Measurements from ENCODE around the gene RNF148. TPM values are rescaled to one million over a fixed set of nuclear protein-coding genes. Genes with fewer than 3 reads are reported as not detected.
A peak's percentile ranks its signal among the peaks of the same experiment; 100 is the strongest.

The RNF148 gene
- total and polyA plus RNA-seq, 2 donors from 2014 or later, result 0.41 to 2.2 TPM

DNA sequence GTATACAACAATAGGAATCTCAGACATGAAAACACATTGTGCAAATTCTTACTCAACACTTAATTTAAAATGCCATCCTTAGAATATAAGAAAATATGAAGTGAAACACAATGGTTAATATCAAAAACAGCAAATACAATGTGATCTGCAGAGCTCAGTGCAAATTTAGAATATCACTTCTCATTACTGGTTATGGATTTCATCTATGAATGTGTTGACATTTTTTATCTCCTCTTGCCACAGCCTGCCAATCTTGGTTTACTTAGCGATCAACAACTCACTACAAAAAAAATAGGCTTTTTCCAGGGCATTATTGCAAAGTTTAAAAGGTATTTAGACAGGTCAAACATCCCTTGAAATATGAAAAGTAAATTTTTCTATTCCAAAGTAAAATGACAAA lies 25.0 kb upstream of the RNF148 start:
- Histone ChIP-seq H3K4me3 (ENCODE audit: low read length in 3 of 3) (no peak overlapping the region), H3K4me1 (ENCODE audit: control insufficient read depth in 2 of 3, insufficient read depth in 2 of 3, low read depth in 1 of 3, low read length in 3 of 3) (peaks cover 0 to 13% (median 2%) of the 10 kb centered on the region in 3 donors), H3K9me3 (ENCODE audit: control insufficient read depth in 2 of 3, insufficient read depth in 1 of 3, low read length in 3 of 3) (no peaks in the 10 kb centered on the region), H3K27me3 (ENCODE audit: control insufficient read depth, insufficient read depth, low read length) (no peaks in the 10 kb centered on the region), H3K9ac (ENCODE audit: low read length in 3 of 3) (no peak overlapping the region), H3K27ac (ENCODE audit: low read depth in 2 of 2, low read length in 2 of 2) (no peak overlapping the region), H3K36me3 (ENCODE audit: control insufficient read depth in 2 of 3, insufficient read depth in 3 of 3, low read length in 3 of 3) (no peaks in the 10 kb centered on the region)
- FAIRE-seq (no peak), DNase-seq (no peak)
- intact Hi-C loops (cut with DNase I), result no loop called here
- TF ChIP-seq, protein P1, sequence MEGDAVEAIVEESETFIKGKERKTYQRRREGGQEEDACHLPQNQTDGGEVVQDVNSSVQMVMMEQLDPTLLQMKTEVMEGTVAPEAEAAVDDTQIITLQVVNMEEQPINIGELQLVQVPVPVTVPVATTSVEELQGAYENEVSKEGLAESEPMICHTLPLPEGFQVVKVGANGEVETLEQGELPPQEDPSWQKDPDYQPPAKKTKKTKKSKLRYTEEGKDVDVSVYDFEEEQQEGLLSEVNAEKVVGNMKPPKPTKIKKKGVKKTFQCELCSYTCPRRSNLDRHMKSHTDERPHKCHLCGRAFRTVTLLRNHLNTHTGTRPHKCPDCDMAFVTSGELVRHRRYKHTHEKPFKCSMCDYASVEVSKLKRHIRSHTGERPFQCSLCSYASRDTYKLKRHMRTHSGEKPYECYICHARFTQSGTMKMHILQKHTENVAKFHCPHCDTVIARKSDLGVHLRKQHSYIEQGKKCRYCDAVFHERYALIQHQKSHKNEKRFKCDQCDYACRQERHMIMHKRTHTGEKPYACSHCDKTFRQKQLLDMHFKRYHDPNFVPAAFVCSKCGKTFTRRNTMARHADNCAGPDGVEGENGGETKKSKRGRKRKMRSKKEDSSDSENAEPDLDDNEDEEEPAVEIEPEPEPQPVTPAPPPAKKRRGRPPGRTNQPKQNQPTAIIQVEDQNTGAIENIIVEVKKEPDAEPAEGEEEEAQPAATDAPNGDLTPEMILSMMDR (IDR thresholded peaks at IDR 0.05; ENCODE audit: borderline replicate concordance, extremely low read depth, insufficient read depth), result no peak

GRCh38 chr7:122727354-122727753 lies 24.6 kb upstream of the RNF148 start:
- no peaks in the 10 kb centered on the region for H3K9me3 ChIP-seq (ENCODE audit: control insufficient read depth in 2 of 3, insufficient read depth in 1 of 3, low read length in 3 of 3)
- H3K27me3 ChIP-seq (ENCODE audit: control insufficient read depth, insufficient read depth, low read length), result no peaks in the 10 kb centered on the region
- H3K36me3 ChIP-seq (ENCODE audit: control insufficient read depth in 2 of 3, insufficient read depth in 3 of 3, low read length in 3 of 3), result no peaks in the 10 kb centered on the region
- intact Hi-C loops (cut with DNase I), result no loop called here
- H3K27ac ChIP-seq (ENCODE audit: low read depth in 2 of 2, low read length in 2 of 2), result no peak overlapping the region
- H3K9ac ChIP-seq (ENCODE audit: low read length in 3 of 3), result no peak overlapping the region
- H3K4me1 ChIP-seq (ENCODE audit: control insufficient read depth in 2 of 3, insufficient read depth in 2 of 3, low read depth in 1 of 3, low read length in 3 of 3), result peaks cover 0 to 13% (median 2%) of the 10 kb centered on the region in 3 donors
- DNase-seq, result no peak
- no peak overlapping the region for H3K4me3 ChIP-seq (ENCODE audit: low read length in 3 of 3)
- TF ChIP-seq, protein P1 (IDR thresholded peaks at IDR 0.05; ENCODE audit: borderline replicate concordance, extremely low read depth, insufficient read depth), result no peak
- no peak for FAIRE-seq

GRCh38 chr7:122726881-122727280 lies 24.2 kb upstream of the RNF148 start:
- H3K4me1 ChIP-seq (ENCODE audit: control insufficient read depth in 2 of 3, insufficient read depth in 2 of 3, low read depth in 1 of 3, low read length in 3 of 3), result peaks cover 0 to 13% (median 2%) of the 10 kb centered on the region in 3 donors
- H3K9ac ChIP-seq (ENCODE audit: low read length in 3 of 3), result no peak overlapping the region
- no peak for DNase-seq
- H3K4me3 ChIP-seq (ENCODE audit: low read length in 3 of 3), result no peak overlapping the region
- no peaks in the 10 kb centered on the region for H3K9me3 ChIP-seq (ENCODE audit: control insufficient read depth in 2 of 3, insufficient read depth in 1 of 3, low read length in 3 of 3)
- TF ChIP-seq, protein P1 (IDR thresholded peaks at IDR 0.05; ENCODE audit: borderline replicate concordance, extremely low read depth, insufficient read depth), result no peak
- H3K36me3 ChIP-seq (ENCODE audit: control insufficient read depth in 2 of 3, insufficient read depth in 3 of 3, low read length in 3 of 3), result no peaks in the 10 kb centered on the region
- H3K27me3 ChIP-seq (ENCODE audit: control insufficient read depth, insufficient read depth, low read length), result no peaks in the 10 kb centered on the region
- intact Hi-C loops (cut with DNase I), result no loop called here
- H3K27ac ChIP-seq (ENCODE audit: low read depth in 2 of 2, low read length in 2 of 2), result no peak overlapping the region
- no peak for FAIRE-seq

DNA sequence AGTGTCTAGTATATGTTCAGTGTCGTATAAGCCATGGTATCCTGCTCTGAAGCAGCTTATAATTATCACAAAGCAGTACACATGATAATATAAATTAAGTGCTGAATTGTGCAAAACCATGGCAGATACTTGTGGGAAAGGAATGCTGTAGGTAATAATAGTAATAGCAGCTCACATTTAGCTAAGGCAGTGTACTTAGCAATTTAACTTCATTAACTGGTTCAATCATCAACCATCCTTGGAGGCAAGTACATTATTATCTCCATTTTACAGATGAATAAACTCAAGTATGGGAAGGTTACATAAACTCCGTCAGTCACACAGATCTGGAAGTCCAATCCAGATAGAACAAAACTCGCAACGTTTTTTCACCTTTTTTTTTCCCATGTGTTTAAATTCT lies 21.6 kb upstream of the RNF148 start:
- no peaks in the 10 kb centered on the region for H3K36me3 ChIP-seq (ENCODE audit: control insufficient read depth in 2 of 3, insufficient read depth in 3 of 3, low read length in 3 of 3)
- no peaks in the 10 kb centered on the region for H3K27me3 ChIP-seq (ENCODE audit: control insufficient read depth, insufficient read depth, low read length)
- peak overlapping the region in 1 of 3 donors; percentile 6 for H3K4me3 ChIP-seq (ENCODE audit: low read length in 3 of 3)
- FAIRE-seq (no peak), DNase-seq (peak in 2 of 5 donors; percentile 37 to 38)
- no peak overlapping the region for H3K9ac ChIP-seq (ENCODE audit: low read length in 3 of 3)
- H3K9me3 ChIP-seq (ENCODE audit: control insufficient read depth in 2 of 3, insufficient read depth in 1 of 3, low read length in 3 of 3), result no peaks in the 10 kb centered on the region
- intact Hi-C loops (cut with DNase I), result no loop called here
- peaks cover 0 to 13% (median 2%) of the 10 kb centered on the region in 3 donors for H3K4me1 ChIP-seq (ENCODE audit: control insufficient read depth in 2 of 3, insufficient read depth in 2 of 3, low read depth in 1 of 3, low read length in 3 of 3)
- H3K27ac ChIP-seq (ENCODE audit: low read depth in 2 of 2, low read length in 2 of 2), result no peak overlapping the region
- TF ChIP-seq, protein P1 (IDR thresholded peaks at IDR 0.05; ENCODE audit: borderline replicate concordance, extremely low read depth, insufficient read depth), result no peak
